Effector CD4-positive, alpha-beta T cell (primary cell): ENCODE measurements around the gene LPCAT2. TPM values are rescaled to one million over a fixed set of nuclear protein-coding genes. Genes with fewer than 3 reads are reported as not detected.

Experiments used
- DNase-seq: peaks from one replicate; pipeline ENCODE4 v3.0.0-alpha.2; 2020
- total RNA-seq: gene quantifications from one replicate; lab custom pipeline; 2026; lab: John Stamatoyannopoulos, UW

LPCAT2 gene, protein sequence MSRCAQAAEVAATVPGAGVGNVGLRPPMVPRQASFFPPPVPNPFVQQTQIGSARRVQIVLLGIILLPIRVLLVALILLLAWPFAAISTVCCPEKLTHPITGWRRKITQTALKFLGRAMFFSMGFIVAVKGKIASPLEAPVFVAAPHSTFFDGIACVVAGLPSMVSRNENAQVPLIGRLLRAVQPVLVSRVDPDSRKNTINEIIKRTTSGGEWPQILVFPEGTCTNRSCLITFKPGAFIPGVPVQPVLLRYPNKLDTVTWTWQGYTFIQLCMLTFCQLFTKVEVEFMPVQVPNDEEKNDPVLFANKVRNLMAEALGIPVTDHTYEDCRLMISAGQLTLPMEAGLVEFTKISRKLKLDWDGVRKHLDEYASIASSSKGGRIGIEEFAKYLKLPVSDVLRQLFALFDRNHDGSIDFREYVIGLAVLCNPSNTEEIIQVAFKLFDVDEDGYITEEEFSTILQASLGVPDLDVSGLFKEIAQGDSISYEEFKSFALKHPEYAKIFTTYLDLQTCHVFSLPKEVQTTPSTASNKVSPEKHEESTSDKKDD
- not detected for total RNA-seq

DNA sequence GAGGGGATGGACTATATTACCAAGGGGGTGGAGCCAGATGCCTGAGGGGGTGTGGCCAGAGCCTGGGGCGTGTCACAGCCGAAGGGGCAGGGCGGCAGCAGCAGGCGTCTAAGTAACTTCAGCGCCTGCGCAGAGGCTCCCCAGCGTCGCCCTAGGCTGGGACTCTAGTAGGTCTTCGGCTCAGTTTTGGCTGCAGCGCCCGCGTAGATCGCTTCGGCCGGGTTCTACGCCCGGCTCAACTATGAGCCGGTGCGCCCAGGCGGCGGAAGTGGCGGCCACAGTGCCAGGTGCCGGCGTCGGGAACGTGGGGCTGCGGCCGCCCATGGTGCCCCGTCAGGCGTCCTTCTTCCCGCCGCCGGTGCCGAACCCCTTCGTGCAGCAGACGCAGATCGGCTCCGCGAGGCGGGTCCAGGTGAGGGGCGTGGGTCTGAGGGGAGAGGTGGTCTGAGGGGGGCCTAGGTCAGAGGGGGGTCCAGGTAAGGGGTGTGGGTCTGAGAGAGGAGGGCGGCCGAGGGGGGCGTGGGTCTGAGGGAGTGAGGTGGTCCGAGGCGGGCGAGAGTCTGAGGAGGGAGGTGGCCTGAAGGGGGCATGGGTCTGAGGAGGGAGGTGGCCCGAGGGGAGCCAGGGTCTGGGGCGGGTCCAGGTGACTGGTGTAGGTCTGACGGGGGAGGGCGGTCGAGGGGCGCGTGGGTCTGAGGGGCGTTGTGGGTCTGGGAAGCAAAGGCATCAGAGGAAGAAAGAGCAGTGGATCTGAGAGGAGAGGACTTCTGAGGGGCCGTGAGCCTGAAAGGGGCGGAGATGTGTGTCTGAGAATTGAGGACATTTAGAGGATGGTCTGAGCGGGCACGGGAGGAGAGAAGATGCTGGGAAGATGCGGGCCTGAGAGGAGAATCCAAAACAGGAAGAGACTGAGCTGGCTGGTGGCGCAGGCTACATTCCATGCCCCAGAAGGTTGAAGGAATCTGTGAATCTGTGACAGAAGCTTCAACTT is at the start of gene LPCAT2:
TSS of gene LPCAT2 (plus strand) at position 132 of the 991 bp plus-strand sequence. CDS start at position 242, 110 bp downstream.
- DNase-seq, result no peak

DNA sequence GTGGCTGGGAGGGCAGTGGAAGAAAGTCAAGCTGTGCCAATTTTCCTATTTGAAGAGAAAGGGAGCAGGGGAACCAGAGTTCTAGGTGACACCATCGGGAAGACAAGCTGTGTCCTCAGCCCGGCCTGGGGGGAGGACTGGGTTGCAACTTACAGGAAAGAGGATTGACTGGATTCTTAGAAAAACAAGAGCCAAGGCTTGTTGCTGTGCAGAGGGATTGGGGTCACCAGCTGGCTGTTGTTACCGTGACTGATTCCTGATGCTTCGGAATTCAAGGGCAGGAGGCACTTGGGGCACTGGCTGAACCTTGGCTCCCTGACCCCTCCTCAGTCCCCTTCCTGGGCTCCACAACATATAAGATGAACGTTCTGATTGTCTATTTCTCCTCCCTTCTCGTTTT is 46.6 kb upstream of the LPCAT2 start:
- no peak for DNase-seq

DNA sequence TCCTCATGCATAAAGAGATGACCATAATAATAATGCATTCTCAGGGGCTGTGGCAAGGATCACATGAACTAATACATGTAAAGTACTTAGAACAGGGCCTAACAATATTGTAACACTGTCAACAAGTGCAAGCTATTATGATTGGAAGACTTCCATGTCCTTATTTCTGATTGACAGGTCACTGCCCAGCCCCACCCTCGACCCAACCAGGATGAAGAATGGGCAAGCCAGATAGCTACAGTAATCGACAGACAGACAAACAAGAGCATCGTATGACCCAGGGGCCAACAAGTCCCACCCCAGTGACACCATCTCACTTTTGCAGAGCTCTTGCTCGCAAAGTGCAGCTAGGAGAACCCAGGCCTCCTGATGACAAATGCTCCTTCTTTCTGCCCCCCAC is 44.5 kb upstream of the LPCAT2 start:
- no peak for DNase-seq

DNA sequence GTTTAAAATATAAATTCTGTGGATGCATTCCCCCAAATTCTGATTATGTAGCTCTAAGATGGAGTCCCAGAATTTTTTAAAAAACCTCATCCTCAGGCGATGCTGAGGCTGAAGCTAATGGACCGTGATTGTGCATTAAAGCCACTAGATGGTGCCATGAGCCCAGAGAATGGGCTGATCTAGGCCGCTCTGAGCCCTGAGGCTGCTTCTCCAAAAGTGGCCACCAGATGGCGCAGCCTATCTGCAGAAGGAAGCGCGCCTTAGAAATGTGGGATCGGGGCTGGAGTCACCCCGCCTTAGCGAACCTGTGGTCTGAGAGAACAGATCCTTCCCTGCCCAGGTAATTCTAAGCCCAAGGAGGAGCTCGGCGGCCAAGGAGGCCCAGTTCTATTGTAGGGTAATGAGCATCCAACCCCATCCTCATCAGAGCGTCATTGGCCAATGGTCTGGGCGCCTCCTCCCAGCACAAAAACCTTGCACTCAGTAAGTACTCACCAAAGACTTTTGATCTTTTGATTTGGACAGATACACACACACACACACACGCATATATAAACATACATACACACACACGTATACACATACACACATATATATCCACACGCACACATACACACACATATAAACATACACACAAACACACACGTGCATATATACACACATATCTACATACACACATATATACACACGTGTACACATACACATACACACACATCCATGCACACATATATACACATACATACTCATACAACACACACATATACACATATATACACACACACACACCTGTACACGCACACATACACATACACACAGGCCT is 43.6 kb upstream of the LPCAT2 start:
- peak; percentile 77 for DNase-seq

DNA sequence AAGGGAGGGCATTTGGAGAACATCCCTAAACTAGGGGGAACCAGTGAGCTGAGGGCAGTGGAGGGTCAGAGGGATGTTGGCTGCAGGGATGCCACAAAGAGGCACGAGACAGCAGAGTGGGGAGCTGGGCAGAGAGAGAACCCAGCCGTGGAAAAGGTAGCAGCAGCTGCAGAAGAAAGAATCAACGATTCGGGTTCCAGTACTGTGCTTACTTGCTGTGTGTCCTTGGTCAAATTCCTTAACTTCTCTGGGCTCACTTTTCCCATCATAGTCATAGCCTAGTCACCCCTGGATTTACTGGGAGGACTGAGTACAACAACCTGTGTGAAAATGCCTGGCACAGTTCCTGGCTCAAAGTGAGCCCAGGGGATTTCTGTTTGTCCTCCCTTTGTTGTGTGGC is 42.7 kb upstream of the LPCAT2 start:
- no peak for DNase-seq

DNA sequence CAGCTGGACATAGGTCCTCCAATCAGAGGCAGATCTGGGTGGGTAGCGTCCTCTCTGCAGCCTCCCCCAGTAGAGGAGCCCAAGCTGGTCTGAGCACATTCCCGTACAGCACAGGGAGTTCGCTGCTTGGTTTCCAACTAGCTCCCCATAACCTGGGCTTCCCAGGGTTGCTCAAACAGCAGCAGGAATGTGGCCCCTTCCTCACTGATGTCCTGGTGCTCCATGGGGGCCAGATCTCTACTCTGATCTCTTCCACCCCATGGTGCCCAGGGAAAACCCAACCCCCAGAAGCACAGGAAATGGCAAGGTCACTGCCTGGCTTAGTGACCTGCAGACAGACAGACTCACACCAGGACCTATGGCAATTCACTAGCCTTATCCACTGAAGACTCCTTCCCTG is 41.0 kb upstream of the LPCAT2 start:
- no peak for DNase-seq

DNA sequence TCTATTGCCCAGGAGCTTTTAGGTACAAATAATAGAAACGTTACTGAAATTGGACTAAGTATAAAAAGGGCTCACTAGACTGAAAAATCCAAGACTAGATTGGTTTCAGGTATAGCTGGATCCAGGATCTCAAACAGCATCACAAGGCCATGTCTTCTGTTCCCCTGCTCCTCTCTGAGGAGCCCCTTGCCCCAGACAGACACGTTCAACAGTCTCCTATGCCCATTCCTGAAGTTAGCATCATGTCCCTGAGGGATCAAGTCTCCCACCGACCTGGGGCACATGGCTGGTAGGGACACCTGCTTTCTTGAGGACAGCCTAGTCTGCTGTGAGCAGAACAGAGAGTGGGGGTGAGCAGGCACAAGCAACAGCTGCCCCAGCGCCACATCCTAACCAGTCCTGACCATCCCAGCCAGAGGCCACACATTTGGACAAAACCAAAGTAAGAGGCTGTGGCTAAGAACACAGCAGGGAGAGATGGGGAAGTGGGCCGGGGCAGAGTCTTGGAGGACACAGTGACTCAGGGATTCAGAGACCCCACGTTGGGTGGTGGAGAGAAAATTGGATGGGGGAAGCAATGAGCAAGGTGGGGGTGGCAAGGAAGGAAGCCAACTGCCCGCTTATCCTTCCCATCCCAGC is 40.4 kb upstream of the LPCAT2 start:
- no peak for DNase-seq

DNA sequence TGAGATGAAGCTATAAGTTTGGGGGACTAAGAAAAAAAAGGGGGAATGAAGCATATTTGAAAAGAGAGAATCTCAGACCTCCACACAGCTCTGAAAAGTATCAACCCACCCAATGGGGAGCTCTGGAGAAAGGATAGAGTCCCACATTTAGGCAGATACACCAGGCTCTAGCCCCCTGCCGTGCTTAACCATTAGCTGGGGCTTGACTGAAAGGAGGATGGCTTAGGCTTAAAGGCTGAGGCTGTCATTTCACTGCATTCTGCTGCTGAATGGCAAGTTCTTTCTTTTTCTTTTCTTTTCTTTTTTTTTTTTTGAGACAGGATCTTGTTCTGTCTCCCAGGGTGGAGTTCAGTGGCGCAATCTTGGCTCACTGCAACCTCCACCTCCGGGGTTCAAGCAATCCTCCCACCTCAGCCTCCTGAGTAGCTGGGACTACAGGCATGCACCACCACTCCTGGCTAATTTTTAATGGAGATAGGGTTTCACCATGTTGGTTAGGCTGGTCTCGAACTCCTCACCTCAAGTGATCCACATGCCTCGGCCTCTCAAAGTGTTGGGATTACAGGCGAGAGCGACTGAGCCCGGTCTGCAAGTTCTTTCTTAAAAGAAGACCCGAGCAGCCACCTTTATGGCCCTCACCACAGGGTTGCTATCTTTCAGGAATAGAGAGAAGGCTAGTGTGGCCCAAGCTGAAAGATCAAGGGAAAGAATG is 38.9 kb upstream of the LPCAT2 start:
- DNase-seq, result no peak

DNA sequence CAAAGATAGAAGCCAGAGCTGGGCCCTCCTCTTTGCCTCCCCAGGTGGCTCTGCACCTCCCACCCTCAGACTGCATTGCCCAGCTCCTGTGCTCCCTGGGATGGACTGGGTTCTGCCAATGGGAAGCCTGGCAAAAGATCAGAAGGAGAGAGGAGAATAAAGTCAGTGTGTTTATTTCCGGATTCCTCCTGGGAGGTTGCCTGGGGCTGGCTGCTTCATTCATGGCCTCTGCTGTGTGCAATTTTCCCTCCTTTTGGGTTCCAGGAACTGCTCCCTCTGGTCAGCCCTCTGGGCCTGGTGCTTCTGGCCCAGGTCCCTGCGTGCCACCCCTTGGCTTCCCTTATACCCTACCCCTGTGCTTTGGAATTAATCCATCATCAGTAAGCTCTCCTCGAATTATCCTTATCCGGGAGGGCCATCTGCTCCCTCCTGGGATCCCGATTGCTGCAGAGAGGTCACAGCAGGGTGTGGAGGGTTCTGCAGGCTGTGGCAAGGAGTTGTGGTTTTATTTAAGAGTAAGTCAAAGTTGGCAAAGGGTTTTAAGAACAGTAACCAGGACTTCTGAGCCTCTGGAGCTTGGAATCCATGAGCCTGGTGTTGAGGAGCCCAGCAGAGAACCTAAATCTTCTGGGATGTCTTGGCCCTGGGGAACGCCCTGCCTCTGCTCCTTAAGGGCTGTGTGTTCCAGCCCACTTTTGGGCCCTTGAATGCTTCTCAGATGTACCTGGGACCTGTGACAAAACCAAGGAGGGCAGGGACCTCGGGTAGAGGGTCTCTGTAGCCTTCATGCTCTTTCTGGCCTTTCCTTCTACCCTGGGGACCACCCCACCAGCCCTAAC is 38.1 kb upstream of the LPCAT2 start:
- DNase-seq, result no peak

DNA sequence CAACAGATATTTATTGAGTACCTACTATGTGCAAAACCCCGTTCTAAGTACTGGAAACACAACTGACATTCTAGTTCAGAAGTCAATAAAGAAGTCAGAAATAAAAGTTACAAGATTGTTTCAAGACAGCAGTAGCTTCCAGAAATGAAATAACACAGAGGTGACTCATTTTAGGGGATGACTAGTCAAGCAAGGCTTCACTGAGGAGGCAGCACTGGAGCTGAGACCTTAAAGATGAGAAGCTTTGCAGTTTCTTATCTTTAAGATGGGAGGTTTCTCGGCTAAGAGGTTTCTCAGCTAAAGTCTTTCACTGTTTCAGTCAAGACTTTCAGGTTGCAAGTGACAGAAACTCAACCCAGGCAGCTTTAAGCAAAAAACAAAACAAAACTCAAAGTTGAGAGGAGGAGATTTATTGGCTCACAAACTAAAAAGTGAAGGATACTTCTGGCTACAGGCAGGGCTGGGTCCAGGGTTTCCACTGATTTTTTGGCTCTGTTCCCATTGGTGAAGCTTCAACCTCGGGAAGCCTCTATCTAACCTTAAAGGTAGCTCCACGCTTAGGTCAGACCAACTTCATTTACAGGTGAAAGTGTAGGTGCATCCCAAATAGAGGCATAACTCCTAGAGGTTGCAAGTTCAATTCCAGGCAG is 37.3 kb upstream of the LPCAT2 start:
- no peak for DNase-seq

DNA sequence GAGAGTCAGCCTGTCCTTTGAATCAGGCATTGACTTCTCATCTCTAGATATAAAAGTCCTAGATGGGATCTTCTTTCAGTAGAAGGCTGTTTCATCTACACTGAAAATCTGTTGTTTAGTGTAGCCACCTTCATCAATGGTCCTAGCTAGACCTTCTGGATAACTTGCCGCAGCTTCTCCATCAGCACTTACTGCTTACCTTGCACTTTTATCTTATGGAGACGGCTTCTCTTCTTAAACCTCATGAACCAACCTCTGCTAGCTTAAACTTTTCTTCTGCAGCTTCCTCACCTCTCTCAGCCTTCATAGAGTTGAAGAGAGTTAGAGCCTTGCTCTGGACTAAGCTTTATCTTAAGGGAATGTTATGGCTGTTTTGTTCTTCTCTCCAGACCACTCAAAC is 35.3 kb upstream of the LPCAT2 start:
- no peak for DNase-seq

DNA sequence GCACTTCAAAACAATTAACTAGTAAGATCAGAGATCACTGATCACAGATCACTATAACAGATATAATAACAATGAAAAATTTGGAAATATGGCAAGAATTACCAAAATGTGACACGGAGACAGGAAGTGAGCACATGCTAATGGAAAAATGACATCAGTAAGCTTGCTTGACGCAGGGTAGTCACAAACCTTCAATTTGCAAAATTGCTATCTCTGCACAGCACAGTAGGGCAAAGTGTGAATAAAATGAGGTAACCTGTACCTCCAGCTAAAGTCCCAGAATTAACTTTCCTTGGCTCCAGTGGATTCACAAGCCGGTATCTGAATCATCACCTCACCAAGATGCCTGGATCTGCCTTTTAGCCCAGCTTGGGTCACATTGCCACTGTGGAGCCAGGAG is 34.1 kb upstream of the LPCAT2 start:
- no peak for DNase-seq

DNA sequence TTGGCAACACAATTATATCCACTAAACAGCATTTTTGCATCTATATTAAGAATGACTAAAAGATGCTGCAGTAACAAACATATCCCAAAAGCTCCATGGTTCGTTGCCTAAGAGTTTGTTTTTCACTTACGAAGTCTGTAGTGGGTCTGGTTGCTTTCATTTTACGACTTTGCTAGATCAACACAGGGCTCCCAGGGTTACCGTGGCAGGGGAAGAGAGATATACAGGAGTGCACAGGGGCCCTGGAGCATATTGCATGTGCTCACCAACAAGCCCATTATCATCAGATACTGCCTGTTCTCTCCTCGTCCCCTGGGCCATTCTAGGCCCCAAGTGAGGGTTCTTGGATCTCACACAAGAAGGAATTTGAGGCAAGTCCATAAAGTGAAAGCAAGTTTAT is 33.0 kb upstream of the LPCAT2 start:
- no peak for DNase-seq

DNA sequence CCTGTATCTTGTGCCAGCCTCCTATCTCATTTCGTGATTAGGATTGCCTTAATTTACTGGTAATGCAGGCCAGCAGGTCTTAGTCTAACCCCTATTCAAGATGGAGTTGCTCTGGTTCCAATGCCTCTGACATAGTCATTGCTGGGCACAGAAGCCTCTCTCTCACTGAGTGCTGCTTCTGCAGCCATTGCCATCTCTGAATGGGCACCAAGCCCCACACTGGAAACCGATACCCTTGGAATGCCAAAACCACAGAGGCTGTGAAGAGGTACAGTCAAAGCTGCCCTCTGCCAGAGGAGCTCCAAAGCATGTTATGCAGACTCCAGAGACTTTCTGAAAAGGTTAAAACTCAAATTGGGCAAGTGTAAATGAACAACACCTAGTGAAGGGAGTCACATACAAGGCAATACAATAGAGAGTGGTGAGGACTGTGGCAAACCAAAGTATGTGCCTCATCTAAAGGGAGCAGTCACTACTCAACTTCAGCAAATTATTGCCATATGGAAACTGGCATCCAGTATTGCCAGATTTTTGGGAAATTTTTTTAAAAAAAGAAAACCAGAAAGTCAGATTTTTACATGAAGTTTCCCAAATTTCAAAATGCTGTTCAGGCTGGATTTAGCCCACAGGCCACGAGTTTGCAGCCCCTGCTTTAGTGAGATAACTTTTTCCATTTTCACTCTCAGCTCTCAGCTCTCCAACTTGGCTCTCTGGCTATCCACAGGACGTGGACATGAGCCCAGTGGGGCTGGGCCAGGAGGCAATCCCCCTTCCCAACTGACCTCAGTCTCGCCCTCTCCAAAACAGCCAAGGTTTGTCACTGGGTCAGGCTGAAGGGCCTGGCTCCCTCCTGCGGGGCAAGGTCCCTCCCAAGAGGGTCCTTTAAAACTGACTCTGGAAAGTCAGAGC is 32.0 kb upstream of the LPCAT2 start:
- DNase-seq, result no peak

DNA sequence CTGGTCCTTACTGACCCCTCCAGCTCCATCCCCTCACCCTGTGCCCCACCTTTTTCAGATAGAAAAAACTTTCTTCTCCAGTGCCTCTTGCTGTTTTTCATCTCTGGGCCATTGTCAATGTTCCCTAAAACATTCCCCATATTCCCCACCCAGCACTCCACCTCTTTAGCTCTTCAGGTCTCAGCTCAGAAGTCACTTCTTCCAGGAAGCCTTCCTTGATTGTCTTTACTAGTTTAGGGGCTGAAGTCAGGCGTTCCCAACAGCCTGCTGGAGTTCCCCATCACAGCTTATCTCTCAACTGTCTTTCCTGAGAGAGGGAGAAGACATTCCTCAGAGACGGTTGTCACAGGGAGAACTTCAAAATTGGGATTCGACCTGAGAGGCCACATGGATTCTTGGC is 31.1 kb upstream of the LPCAT2 start:
- no peak for DNase-seq

DNA sequence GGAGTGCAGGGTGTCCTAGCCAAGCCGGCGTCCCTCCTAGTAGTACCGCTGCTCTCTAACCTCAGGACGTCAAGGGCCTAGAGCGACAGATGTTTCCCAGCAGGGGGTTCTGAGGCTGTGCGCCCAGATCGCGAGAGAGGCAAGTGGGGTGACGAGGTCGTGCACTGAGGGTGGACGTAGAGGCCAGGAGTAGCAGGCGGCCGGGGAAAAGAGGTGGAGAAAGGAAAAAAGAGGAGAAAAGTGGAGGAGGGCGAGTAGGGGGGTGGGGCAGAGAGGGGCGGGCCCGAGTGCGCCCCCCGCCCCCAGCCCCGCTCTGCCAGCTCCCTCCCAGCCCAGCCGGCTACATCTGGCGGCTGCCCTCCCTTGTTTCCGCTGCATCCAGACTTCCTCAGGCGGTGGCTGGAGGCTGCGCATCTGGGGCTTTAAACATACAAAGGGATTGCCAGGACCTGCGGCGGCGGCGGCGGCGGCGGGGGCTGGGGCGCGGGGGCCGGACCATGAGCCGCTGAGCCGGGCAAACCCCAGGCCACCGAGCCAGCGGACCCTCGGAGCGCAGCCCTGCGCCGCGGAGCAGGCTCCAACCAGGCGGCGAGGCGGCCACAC is 29.9 kb upstream of the LPCAT2 start, which contains the start of gene MMP2:
TSS of gene MMP2 (plus strand) at position 372 of the 603 bp plus-strand sequence. CDS start 282 bp downstream, outside the sequence.
- DNase-seq, result no peak

DNA sequence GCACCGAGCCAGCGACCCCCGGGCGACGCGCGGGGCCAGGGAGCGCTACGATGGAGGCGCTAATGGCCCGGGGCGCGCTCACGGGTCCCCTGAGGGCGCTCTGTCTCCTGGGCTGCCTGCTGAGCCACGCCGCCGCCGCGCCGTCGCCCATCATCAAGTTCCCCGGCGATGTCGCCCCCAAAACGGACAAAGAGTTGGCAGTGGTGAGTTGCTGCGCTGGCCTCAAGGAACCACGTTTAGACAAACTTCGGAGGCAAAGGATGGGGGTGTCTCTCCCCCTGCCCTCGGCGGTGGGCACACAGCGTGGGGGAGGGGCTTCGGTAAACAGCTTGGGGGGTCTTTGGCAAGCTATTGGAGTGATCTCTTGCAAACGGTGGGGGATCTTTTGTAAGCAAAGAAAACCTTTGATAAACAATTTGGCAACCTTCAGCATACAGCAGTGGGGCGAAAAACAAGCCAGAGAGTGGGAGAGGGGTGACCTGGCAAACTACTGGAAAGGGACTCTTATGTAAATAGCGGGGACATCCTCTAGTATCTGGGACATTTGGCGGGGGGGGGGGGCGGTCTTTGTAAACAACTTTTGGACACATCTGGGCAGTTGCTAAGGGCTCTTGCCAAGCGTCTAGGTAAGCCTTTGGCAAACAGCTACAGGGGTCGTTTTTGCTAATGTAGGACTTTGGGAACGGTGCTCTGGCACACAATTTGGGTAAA is 29.3 kb upstream of the LPCAT2 start:
- DNase-seq, result no peak
